SK-N-SH treated with all-trans-retinoic acid at 6 μM for 48 hours (cell line): ENCODE results near the gene CHERP.

Experiments used
- ARNTL ChIP-seq: fragments of 450-650 bp; formaldehyde crosslinking; IDR thresholded peaks from 2 replicates; pipeline ENCODE4 v1.5.0; 2020; ENCODE audit warnings: low read depth, mild to moderate bottlenecking, moderate library complexity, borderline replicate concordance
- PPARA ChIP-seq: fragments of 250-450 bp; sonication (Bioruptor Pico); IDR thresholded peaks from 2 replicates; pipeline ENCODE4 v1.5.0; 2020; ENCODE audit warnings: mild to moderate bottlenecking, borderline replicate concordance
- RARB ChIP-seq: fragments of 250-450 bp; sonication (Bioruptor Pico); IDR thresholded peaks from 2 replicates; pipeline ENCODE4 v1.8.0; 2021; ENCODE audit warnings: mild to moderate bottlenecking, moderate library complexity
- ZFP3 ChIP-seq: fragments of 250-450 bp; sonication (Bioruptor Pico); IDR thresholded peaks from 2 replicates; pipeline ENCODE4 v1.5.0; 2020; ENCODE audit warnings: mild to moderate bottlenecking, moderate library complexity
- TF ChIP-seq, protein P1 (sequence below): fragments of 250-450 bp; sonication (Bioruptor Pico); IDR thresholded peaks from 2 replicates; pipeline ENCODE4 v1.8.0; 2021; ENCODE audit warnings: low read depth, mild to moderate bottlenecking, moderate library complexity, borderline replicate concordance
- TF ChIP-seq, protein P2 (sequence below): fragments of 250-450 bp; sonication (Bioruptor Pico); IDR thresholded peaks from 2 replicates; pipeline ENCODE4 v1.8.0; 2020; ENCODE audit warnings: mild to moderate bottlenecking, moderate library complexity, borderline replicate concordance
- TF ChIP-seq, protein P3 (sequence below): fragments of 250-450 bp; sonication (Bioruptor Pico); IDR thresholded peaks from 2 replicates; pipeline ENCODE4 v1.5.0; 2020; ENCODE audit warnings: mild to moderate bottlenecking, moderate library complexity

DNA sequence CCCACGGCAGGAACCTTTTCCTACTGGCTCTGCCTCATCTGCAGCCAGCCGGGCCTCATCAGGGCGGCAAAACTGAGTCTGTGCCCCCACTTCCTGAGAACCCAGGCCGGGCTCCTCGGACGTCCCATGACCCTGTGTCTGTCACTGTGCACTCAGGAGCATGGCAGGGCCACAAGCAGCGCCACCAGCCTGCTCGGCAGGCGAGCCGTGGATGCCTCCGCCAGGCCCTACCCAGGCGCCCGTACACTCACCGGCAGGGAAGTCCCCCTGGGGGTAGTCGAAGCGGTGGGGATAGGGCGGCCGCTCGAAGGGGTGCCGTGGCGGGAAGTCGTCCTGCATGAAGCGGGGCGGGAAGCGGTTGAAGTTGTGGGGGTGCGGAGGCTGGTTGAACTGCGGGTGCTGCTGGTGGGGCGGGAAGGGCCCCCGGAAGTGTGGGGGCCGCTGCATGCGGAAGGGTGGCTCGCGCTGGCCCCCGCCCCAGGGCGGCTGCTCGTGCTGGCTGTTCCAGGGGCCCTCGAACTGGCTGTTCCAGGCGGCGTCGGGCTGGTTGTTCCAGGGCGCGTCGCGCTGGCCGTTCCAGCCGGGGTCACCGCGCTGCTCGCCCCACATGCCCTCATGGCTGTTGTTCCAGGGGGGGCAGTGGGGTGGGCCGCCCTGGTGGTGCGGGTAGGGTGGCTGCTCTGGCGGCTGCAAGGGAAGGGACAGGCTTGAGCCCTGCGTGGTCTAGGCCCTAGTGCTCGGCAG, 17.1 kb downstream of the CHERP start:
- no peak for TF ChIP-seq PPARA (CRISPR knock-in tag)
- TF ChIP-seq, protein P1, sequence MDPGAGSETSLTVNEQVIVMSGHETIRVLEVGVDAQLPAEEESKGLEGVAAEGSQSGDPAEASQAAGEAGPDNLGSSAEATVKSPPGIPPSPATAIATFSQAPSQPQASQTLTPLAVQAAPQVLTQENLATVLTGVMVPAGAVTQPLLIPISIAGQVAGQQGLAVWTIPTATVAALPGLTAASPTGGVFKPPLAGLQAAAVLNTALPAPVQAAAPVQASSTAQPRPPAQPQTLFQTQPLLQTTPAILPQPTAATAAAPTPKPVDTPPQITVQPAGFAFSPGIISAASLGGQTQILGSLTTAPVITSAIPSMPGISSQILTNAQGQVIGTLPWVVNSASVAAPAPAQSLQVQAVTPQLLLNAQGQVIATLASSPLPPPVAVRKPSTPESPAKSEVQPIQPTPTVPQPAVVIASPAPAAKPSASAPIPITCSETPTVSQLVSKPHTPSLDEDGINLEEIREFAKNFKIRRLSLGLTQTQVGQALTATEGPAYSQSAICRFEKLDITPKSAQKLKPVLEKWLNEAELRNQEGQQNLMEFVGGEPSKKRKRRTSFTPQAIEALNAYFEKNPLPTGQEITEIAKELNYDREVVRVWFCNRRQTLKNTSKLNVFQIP (CRISPR knock-in tag) = no peak
- TF ChIP-seq ZFP3 (CRISPR knock-in tag) = no peak
- TF ChIP-seq, protein P2, sequence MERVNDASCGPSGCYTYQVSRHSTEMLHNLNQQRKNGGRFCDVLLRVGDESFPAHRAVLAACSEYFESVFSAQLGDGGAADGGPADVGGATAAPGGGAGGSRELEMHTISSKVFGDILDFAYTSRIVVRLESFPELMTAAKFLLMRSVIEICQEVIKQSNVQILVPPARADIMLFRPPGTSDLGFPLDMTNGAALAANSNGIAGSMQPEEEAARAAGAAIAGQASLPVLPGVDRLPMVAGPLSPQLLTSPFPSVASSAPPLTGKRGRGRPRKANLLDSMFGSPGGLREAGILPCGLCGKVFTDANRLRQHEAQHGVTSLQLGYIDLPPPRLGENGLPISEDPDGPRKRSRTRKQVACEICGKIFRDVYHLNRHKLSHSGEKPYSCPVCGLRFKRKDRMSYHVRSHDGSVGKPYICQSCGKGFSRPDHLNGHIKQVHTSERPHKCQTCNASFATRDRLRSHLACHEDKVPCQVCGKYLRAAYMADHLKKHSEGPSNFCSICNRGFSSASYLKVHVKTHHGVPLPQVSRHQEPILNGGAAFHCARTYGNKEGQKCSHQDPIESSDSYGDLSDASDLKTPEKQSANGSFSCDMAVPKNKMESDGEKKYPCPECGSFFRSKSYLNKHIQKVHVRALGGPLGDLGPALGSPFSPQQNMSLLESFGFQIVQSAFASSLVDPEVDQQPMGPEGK = no peak
- TF ChIP-seq, protein P3, sequence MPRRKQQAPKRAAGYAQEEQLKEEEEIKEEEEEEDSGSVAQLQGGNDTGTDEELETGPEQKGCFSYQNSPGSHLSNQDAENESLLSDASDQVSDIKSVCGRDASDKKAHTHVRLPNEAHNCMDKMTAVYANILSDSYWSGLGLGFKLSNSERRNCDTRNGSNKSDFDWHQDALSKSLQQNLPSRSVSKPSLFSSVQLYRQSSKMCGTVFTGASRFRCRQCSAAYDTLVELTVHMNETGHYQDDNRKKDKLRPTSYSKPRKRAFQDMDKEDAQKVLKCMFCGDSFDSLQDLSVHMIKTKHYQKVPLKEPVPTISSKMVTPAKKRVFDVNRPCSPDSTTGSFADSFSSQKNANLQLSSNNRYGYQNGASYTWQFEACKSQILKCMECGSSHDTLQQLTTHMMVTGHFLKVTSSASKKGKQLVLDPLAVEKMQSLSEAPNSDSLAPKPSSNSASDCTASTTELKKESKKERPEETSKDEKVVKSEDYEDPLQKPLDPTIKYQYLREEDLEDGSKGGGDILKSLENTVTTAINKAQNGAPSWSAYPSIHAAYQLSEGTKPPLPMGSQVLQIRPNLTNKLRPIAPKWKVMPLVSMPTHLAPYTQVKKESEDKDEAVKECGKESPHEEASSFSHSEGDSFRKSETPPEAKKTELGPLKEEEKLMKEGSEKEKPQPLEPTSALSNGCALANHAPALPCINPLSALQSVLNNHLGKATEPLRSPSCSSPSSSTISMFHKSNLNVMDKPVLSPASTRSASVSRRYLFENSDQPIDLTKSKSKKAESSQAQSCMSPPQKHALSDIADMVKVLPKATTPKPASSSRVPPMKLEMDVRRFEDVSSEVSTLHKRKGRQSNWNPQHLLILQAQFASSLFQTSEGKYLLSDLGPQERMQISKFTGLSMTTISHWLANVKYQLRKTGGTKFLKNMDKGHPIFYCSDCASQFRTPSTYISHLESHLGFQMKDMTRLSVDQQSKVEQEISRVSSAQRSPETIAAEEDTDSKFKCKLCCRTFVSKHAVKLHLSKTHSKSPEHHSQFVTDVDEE (CRISPR knock-in tag) = no peak
- TF ChIP-seq RARB = no peak
- no peak for TF ChIP-seq ARNTL
